ENCODE data around the gene TP53. TPM values are rescaled to one million over a fixed set of nuclear protein-coding genes. Genes with fewer than 3 reads are reported as not detected.

Gene TP53
- total and polyA plus RNA-seq, 10 of the 15 experiments (the other 5 are each of a cell fraction or from before 2014, with no cell fraction given): 35.6 to 162 (median 75.9) TPM

DNA sequence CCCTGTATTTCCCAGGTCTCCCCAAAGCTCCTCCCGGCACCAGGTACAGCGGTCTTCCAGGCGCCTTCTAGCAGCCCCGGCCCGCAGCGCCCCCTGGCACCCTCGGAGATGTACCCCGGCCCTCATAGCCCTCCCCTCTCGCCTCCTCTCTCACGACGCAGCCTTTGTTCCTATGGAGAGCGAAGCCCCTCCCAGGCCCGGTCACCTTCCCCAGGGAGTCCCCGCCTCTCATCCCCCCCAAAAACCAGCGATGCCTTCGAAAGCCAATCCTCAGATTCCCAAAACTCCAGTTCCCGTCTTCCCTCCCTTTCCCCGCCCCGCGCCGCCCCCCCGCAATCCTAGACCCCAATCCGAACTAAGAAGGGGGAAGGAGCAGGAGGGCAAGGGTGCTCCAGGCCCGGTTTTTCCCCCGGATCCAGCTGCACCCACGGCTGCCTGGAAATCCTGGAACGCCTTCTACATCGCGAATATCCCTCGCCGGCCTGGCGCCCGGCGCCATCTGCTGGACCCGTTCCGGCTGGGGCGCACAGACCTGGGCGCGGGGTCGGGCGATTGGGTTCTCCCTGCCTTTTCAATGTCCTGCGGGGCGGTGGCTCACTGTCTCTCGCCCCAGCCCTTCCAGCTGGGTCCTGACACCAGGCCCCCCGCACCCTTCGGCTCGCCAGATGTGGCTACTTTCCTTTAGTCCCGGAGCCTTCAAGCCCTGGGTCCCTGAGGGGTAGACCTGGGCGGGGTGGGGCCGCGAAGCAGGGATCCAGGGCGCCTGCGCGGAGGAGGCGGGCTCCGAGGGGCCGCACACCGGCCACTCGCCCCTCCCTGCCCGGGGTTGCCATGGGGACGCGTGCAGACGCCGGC, 29.8 kb upstream of the TP53 start, which contains the start of gene DNAH2:
Gene DNAH2 (plus strand): TSS at position 844 of the 855 bp plus-strand sequence. CDS start 1,991 bp downstream, outside the sequence.
- Histone ChIP-seq H3K36me3 (ENCODE audit: control insufficient read depth in 2 of 2, insufficient read depth in 2 of 2, low read length in 1 of 2) (no peaks in the 10 kb centered on the region), H2AFZ (ENCODE audit: control insufficient read depth, low read depth, low read length) (peak within 1 kb of the TSS; percentile 33; the same call in 1 of the 2 replicates), H3K27me3 (replicated peaks in 1 of 2; ENCODE audit: control insufficient read depth in 2 of 2, insufficient read depth in 2 of 2, low read length in 1 of 2) (peaks cover 6 to 11% of the 10 kb centered on the region in 2 experiments), H3K4me2 (ENCODE audit: control insufficient read depth, insufficient read depth) (peak within 1 kb of the TSS; percentile 75), H3K4me1 (ENCODE audit: control insufficient read depth, insufficient read depth, low read length) (no peaks in the 10 kb centered on the region), H3K9me3 (replicated peaks; ENCODE audit: control insufficient read depth, insufficient read depth, low read length) (no peaks in the 10 kb centered on the region), H3K9ac (ENCODE audit: control insufficient read depth, insufficient read depth, low read length) (no peak within 1 kb of the TSS), H3K79me2 (ENCODE audit: control insufficient read depth, insufficient read depth, low read length) (no peaks in the 10 kb centered on the region), H3K4me3 (peak within 1 kb of the TSS; percentile 17; the same call in 1 of the 2 replicates), H3K27ac (ENCODE audit: control insufficient read depth, insufficient read depth) (no peak within 1 kb of the TSS), H4K20me1 (ENCODE audit: control insufficient read depth, insufficient read depth) (no peaks in the 10 kb centered on the region)
- peak; percentile 5 for TF ChIP-seq MEF2B (IDR thresholded peaks at IDR 0.05; ENCODE audit: partially characterized antibody, poor library complexity, severe bottlenecking)
- TF ChIP-seq BMI1 (IDR thresholded peaks at IDR 0.05; ENCODE audit: borderline replicate concordance): peak; percentile 88
- no peak for TF ChIP-seq CBFB (IDR thresholded peaks at IDR 0.05; ENCODE audit: low read depth)
- TF ChIP-seq SREBF1 (IDR thresholded peaks at IDR 0.05; ENCODE audit: low read length): no peak
- 0 out of 2 replicates have a peak, but pooled peaks have one; percentile 7 for TF ChIP-seq RAD21 (IDR thresholded peaks at IDR 0.05; ENCODE audit: insufficient read depth, low read depth, low read length)
- TF ChIP-seq SIN3A (IDR thresholded peaks at IDR 0.05; ENCODE audit: low read depth, low read length): no peak
- TF ChIP-seq IKZF2 (IDR thresholded peaks at IDR 0.05): 0 out of 4 replicates have a peak, but pooled peaks of 1 of the 2 experiments have one; percentile 11
- peak; percentile 28 to 45 (median 37); a peak in 5 of 6 replicates for TF ChIP-seq CTCF (IDR thresholded peaks at IDR 0.05 in 2 of 3, conservative IDR thresholded peaks at IDR 0.05 in 1 of 3; ENCODE audit: control insufficient read depth in 2 of 3, extremely low read depth in 1 of 3, insufficient read depth in 1 of 3, low read depth in 3 of 3, low read length in 3 of 3)
- TF ChIP-seq SMC3 (IDR thresholded peaks at IDR 0.05; ENCODE audit: borderline replicate concordance, low read length): peak; percentile 32; the same call in 1 of the 2 replicates
- peak; percentile 42 to 84; a peak in 3 of 4 replicates for TF ChIP-seq BHLHE40 (IDR thresholded peaks at IDR 0.05; ENCODE audit: borderline replicate concordance in 1 of 2, low read depth in 2 of 2, low read length in 1 of 2)
- FAIRE-seq: no peak
- DNase-seq (ENCODE audit: low read depth, low spot score): no peak
- ChIA-PET CTCF (interaction anchor here (1.2 kb wide), 1 partner anchor 203 kb away, joined by 5 read pairs; no protein-coding TSS in a partner anchor), POLR2A (no interaction called here), SMC1A (ENCODE audit: uncharacterized antibody, unreplicated experiment) (no interaction called here), RAD21 (ENCODE audit: unreplicated experiment) (interaction anchor here (0.6 kb wide), 2 partner anchors 361 to 403 kb away, joined by 3 read pairs; no protein-coding TSS in a partner anchor)
- intact Hi-C loops (cut with micrococcal nuclease; ENCODE audit: unreplicated experiment) (no loop called here), in situ Hi-C loops (cut with MboI) (no loop called here)
- no TSS peak for BruUV-seq (replicated peaks)
- ATAC-seq: peak; percentile 92
- WGBS (ENCODE audit: insufficient coverage, insufficient replicate concordance, low lambda C conversion rate, missing lambda C conversion rate): 4% methylated on average over 44 of the region's 64 CpGs

All from GM12878 (cell line).